AG09309 (cell line): ENCODE results near the gene RCSD1.

ENCODE experiments used
- DNase-seq: peaks from one replicate; pipeline ENCODE4 v3.0.0-alpha.2; 2010; ENCODE audit warnings: low read depth
- H3K4me3 ChIP-seq: 2 replicates; pipeline ENCODE4 v1.5.1; 2011; ENCODE audit warnings: mild to moderate bottlenecking, low read depth, low read length, moderate library complexity; ENCODE audit not compliant: control insufficient read depth
- TF ChIP-seq, protein P1 (sequence below): IDR thresholded peaks from 2 replicates; pipeline ENCODE4 v1.5.1; 2011; ENCODE audit warnings: mild to moderate bottlenecking, low read depth, low read length, inconsistent platforms; ENCODE audit not compliant: insufficient read depth, control insufficient read depth; ENCODE audit errors: missing control alignments

The RCSD1 gene

DNA sequence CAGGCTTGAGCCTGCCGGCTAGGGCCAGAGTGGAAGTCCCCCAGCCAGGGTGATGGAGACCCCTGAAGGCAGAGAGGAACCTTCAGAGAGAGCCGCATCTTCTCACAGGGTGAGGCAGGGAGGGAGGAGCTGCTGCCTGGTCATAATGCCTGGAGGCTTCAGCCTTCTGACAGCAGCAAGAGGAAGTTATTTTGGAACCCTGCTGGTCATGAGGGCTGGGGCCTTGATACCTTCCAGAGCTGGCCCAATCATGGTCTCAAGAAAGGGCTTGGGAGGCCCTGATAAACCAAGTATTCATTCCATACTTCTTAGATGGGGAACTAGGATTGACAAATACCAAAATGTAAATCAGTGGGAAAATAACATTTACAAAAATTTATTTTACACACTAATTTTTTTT is 65.1 kb downstream of the RCSD1 start:
- TF ChIP-seq, protein P1, sequence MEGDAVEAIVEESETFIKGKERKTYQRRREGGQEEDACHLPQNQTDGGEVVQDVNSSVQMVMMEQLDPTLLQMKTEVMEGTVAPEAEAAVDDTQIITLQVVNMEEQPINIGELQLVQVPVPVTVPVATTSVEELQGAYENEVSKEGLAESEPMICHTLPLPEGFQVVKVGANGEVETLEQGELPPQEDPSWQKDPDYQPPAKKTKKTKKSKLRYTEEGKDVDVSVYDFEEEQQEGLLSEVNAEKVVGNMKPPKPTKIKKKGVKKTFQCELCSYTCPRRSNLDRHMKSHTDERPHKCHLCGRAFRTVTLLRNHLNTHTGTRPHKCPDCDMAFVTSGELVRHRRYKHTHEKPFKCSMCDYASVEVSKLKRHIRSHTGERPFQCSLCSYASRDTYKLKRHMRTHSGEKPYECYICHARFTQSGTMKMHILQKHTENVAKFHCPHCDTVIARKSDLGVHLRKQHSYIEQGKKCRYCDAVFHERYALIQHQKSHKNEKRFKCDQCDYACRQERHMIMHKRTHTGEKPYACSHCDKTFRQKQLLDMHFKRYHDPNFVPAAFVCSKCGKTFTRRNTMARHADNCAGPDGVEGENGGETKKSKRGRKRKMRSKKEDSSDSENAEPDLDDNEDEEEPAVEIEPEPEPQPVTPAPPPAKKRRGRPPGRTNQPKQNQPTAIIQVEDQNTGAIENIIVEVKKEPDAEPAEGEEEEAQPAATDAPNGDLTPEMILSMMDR = no peak
- DNase-seq = no peak
- H3K4me3 ChIP-seq = no peak overlapping the region

DNA sequence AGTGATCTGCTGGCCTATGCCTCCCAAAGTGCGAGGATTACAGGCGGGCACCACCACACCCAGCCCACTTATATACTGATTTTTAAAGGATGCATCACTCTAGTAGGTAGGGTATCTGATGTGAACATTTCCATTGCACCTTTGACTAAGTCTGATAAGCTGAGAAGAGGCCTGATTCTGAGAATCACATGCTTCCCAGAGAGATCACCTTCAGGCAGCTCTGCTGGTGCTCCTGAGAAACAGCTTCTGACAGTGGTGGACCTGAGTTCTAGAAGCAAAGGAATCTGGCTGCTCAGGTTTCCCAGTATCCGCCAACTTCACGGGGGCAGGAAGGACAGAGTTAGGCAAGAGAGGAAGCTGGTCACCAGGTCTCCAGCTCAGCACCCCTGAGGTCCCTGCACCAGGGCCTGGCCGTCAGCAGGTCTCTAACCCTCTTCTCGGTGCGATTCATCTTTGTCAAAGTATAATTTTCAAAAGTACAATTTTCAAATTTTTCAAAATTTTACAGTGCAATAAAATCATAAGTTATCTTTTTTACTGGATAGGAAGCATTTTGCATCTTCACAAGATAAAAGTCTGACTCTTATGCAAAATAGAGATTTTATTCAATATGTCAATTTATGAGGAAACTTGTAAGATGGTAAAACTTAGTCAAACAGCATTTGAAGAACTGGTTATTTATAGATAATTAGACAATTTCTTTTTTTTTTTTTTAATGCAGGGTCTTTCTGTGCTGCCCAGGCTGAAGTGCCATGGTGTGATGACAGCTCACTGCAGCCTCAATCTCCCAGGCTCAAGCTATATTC is 65.9 kb downstream of the RCSD1 start:
- TF ChIP-seq, protein P1 = no peak
- no peak overlapping the region for H3K4me3 ChIP-seq
- no peak for DNase-seq

DNA sequence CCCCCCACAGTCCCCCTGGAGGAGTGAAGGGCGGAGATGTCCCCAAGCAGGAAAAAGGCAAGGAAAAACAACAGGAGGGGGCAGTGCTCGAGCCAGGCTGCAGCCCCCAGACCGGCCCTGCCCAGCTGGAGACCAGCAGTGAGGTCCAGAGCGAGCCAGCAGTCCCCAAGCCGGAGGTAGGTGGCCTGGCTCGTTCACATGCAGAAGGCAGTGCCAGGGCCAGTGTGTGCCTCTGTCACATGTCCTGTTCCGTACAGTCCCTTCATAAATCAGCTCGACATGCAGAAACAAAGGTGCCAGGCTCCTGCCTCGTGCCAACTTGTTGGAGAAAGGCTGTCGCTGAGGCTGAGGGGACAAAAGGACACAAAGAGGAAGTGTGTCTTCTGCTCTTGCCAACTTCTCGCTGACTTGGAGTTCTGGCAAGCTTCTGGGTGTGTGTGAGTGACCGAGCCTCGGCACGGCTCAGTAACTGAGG is 67.7 kb downstream of the RCSD1 start:
- TF ChIP-seq, protein P1 = no peak
- no peak overlapping the region for H3K4me3 ChIP-seq
- DNase-seq = no peak

DNA sequence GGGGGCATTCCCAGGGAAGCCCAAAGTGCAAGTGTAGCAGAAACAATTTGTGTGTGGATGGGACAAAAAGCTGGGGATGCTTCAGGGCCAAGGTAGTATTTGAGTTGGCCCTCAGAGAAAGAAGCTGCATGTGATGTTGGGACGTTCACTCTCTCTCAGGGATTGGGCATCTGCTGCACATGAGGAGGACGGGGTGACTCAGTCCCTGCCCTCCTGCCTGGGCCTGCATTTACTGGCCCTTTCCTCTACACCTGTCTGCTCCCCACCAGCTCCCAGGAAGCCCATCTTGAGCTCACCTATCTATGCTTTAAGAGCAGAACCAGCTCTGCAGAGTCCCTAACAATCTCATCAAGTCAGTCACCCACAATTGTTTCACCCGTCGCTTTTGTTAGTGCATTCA is 68.3 kb downstream of the RCSD1 start:
- DNase-seq = no peak
- H3K4me3 ChIP-seq = no peak overlapping the region

DNA sequence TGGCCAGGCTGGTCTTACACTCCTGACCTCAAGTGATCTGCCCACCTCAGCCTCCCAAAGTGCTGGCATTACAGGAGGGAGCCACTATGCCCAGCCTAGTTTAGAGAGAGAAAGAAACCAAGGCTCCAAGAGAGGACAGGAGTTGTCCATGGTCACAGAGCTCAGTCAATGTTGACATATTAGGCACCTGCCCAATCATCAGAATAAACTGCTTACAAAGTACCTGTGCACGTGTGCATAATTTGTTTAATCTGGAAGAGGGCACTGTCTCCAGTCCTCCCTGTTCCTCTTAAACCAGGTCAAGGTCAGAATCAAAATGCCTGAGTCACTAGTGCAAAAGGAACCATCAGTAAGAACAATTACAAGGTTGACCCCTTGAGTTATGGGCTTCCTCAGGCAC is 71.5 kb downstream of the RCSD1 start:
- no peak for DNase-seq
- no peak overlapping the region for H3K4me3 ChIP-seq
- TF ChIP-seq, protein P1 = no peak

More for the DNA sequence above, 68.3 kb downstream of the RCSD1 start:
- TF ChIP-seq, protein P1 = no peak

DNA sequence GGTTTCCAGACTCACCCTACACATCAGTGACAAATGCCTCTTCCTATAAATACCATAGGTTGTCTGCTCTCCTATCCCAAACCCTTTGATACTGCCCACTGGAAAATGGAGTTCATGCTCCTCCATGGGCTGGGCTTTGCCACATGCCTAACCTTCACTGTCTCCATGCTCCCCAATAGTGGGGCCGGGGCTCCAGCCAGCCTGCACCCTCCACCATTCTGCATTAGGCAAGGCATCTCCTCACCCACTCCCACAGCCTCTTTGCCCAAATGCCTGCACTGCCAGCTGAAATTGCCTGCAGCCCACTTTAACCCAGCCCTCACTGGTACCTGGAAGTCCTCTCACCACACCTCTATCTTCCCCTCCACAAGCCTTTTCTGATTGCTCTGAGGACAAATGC is 73.5 kb downstream of the RCSD1 start:
- no peak overlapping the region for H3K4me3 ChIP-seq
- DNase-seq = no peak
- TF ChIP-seq, protein P1 = no peak

DNA sequence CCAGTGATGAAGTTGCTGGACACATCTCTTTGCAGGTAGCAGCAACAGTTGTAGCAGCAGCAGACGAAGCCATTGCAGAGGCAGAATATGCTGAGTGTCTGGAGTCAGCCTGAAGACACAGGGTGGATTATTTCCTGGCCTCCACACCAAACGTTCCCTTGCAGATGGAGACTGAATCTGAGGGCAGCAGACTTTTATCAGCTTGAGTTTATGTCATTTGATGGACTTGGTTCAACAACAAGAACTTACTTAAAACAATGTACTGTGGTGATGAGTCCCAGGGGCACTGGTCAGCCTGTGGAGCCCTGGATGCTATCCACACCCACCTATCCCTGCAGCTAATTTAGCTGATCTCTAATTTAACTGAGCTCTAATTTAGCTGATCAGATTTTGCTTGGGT is 74.7 kb downstream of the RCSD1 start:
- H3K4me3 ChIP-seq = no peak overlapping the region
- DNase-seq = no peak
- TF ChIP-seq, protein P1 = no peak
